GM10248 (cell line): ENCODE data around the gene PRKN.

Experiments used
- CTCF ChIA-PET: fragments of 300-600 bp; sonication (Branson Sonifier 250); formaldehyde crosslinking; extraction: SDS; loops from one replicate; lab custom pipeline; 2021; ENCODE audit warnings: antibody characterized with exemption; lab: Yijun Ruan, JAX
- POLR2A ChIA-PET: fragments of 350-650 bp; sonication (Branson Sonifier 250); formaldehyde crosslinking; extraction: SDS; loops from one replicate; lab custom pipeline; 2020; ENCODE audit warnings: antibody characterized with exemption; lab: Yijun Ruan, JAX
- DNase-seq: peaks from one replicate; pipeline ENCODE4 v3.0.0; 2012; ENCODE audit errors: extremely low spot score
- CTCF ChIP-seq: IDR thresholded peaks from 2 replicates; pipeline ENCODE4 v1.5.1; 2012; ENCODE audit warnings: mild to moderate bottlenecking, low read depth; ENCODE audit errors: extremely low read depth, missing control alignments, control extremely low read depth

Gene PRKN

DNA sequence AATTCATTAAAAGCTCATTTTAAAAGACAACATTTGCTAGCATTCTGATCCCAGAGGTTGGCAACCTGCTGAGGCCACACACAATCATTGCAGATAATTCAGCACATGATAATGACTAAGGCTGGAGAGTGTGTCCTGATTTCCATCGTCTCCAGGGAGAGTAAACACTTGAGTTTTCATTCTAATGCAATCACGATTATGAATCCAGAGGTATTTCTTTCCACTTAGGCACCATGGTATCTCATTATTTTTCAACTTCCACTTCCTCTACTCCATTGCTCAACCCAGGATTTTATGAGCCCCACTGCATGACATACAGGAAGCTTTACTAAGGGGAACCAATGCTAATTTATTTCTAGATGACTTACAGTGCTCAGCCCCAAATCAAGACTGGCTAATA lies 1179.9 kb downstream of the PRKN start:
- no peak for DNase-seq
- CTCF ChIA-PET = interaction anchor here (0.9 kb wide), 1 partner anchor 53 kb away, joined by 3 read pairs; no protein-coding TSS in a partner anchor
- TF ChIP-seq CTCF = no peak
- POLR2A ChIA-PET = no interaction called here

GRCh38 chr6:161546632-161547031 lies 1180.9 kb downstream of the PRKN start:
- CTCF ChIA-PET = interaction anchor here (0.9 to 1.5 kb wide), 2 partner anchors 17 to 52 kb away, joined by 3 to 6 read pairs; no protein-coding TSS in a partner anchor
- TF ChIP-seq CTCF = no peak
- DNase-seq = no peak
- POLR2A ChIA-PET = no interaction called here

DNA sequence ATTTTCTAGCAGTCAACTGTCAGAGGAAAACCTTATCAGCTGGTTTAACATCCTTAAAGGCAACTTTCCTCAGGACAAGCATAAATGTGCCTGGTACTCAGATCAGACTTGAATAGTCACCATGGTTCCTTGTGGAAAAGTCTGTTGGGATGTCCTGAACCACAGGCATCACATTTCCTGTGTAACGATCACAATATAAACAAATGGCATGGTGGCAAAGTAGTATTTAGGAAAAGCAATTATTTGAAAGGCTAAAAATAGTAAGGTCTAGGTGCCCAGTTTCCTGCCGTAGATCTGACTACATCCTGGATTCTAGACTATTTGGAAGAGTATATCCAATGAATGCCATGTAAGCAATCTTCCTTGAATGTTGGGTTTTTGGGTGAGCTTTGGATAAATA lies 1181.8 kb downstream of the PRKN start:
- no peak for DNase-seq
- POLR2A ChIA-PET = no interaction called here
- CTCF ChIA-PET = interaction anchor here (1.5 kb wide), 1 partner anchor 18 kb away, joined by 6 read pairs; no protein-coding TSS in a partner anchor
- no peak for TF ChIP-seq CTCF

DNA sequence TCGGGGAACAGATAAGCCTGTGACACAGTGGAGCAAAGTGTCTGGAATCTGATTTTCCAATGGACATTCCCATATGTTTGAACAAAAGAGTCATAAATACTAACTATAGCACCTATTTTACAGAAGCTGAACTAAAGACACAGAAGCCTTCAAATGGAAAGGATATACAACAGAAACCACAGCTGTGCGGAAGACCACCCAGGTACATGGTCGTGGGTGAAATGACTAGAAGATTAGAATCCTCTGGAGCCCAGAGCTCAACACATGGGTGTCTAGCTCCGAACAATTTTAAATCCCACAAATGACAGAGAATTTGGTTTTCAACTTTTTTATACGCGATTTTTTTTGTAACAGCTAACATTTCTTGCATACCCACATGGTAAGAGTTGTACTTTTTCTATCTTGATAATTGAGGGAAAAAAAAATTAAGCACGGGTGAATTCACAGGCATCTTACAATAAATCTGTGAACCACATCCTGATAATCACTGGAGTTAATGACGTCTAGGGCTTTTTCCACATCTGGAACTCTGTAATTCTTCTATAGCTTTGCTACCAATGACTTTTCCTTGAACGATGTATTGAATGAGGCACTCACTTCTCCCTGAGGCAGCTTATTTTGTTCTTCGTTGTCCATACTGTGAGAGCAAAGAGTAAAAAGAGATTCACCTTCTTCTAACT lies 1182.6 kb downstream of the PRKN start:
- no peak for DNase-seq
- CTCF ChIA-PET = no interaction called here
- TF ChIP-seq CTCF = no peak
- POLR2A ChIA-PET = no interaction called here

GRCh38 chr6:161543684-161544309 lies 1183.8 kb downstream of the PRKN start:
- CTCF ChIA-PET = interaction anchor here (1.2 to 1.4 kb wide), 2 partner anchors 15 to 32 kb away, joined by 3 to 4 read pairs; no protein-coding TSS in a partner anchor
- no peak for TF ChIP-seq CTCF

DNA sequence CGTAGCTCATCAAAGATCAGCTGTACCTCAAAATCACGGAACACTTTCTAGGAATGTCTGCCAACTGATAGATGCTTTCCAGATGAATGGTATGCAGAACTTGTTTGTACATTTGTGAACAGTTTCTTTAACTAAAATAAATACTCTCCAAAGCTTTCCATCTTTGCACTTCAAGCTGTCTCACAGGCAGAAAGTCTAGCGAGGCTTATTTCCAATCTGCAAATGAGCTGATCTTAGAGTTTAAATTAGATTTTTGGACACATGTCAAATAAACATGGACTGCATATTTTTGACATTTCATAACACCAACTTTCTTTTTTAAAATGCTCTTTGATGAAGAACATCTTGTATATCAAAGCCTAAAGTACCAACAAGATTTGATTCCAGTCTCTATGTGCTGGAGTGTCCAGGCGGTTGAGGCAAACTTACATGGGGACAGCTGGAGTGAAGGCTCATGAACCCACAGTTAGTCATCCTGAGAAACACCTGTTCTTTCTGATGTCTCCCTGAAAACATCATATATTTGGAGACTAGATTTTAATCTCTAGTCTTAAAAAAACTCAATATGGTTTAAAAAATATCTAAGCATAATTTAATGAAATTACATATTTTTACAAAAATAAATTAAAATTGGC lies 1185.1 kb downstream of the PRKN start:
- TF ChIP-seq CTCF = no peak
- ChIA-PET POLR2A (no interaction called here), CTCF (interaction anchor here (1.4 kb wide), 1 partner anchor 16 kb away, joined by 4 read pairs; no protein-coding TSS in a partner anchor)
- no peak for DNase-seq

More at GRCh38 chr6:161543684-161544309, 1183.8 kb downstream of the PRKN start:
- POLR2A ChIA-PET = no interaction called here
- no peak for DNase-seq
